ENCODE data around the gene LRP2BP.
"Not testable (repeated sequence)": the region's sequence is repeated elsewhere in the genome, so short reads cannot be mapped to it uniquely, and the experiment has no call there.

The LRP2BP gene

DNA sequence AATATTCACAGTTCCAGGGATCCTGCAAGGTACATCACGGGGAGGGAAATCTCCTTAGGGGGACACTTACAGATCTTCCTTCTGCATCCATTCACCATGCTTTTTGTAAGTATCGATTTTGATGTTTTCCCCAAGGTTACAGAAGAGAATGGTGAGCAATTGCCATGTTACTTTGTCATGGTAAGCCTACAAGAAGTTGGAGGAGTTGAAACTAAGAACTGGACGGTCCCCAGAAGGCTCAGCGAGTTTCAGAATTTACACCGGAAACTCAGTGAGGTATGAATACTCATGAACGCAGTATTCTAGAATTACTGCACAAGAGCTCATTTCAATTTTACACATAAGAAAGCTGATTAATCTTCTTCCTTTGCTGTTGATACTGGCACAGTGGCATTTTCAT is 53.9 kb downstream of the LRP2BP start:
- TF ChIP-seq, protein P1, sequence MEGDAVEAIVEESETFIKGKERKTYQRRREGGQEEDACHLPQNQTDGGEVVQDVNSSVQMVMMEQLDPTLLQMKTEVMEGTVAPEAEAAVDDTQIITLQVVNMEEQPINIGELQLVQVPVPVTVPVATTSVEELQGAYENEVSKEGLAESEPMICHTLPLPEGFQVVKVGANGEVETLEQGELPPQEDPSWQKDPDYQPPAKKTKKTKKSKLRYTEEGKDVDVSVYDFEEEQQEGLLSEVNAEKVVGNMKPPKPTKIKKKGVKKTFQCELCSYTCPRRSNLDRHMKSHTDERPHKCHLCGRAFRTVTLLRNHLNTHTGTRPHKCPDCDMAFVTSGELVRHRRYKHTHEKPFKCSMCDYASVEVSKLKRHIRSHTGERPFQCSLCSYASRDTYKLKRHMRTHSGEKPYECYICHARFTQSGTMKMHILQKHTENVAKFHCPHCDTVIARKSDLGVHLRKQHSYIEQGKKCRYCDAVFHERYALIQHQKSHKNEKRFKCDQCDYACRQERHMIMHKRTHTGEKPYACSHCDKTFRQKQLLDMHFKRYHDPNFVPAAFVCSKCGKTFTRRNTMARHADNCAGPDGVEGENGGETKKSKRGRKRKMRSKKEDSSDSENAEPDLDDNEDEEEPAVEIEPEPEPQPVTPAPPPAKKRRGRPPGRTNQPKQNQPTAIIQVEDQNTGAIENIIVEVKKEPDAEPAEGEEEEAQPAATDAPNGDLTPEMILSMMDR (IDR thresholded peaks at IDR 0.05; ENCODE audit: control extremely low read depth, extremely low read depth, low read depth, missing control alignments): no peak
- ChIA-PET CTCF (interaction anchor here (1.0 kb wide), 1 partner anchor 11 kb away, joined by 3 read pairs; no protein-coding TSS in a partner anchor), POLR2A (interaction anchor here (1.0 kb wide), 1 partner anchor 35 kb away, joined by 3 read pairs; no protein-coding TSS in a partner anchor)
- DNase-seq (ENCODE audit: extremely low spot score): peak; percentile 54

DNA sequence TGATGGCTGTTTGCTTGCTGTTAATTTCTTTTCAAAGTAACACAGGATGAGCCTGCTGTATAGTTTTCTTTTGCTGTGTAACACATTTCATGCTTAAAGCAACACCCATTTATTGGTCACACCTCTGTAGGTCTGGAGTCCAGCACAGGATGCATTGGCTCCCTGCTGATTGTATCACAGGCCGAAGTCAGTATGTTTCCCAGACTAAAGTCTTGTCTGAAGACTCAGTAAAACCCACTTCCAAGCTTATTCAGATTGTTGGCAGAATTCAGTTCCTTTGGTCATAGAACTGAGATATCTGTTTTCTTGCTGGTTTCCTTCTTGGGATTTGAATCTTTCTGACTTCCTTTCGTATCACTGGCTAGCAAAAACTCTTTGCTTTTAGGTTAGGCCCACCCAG is 54.3 kb downstream of the LRP2BP start:
- POLR2A ChIA-PET: interaction anchor here (1.0 kb wide), 1 partner anchor 35 kb away, joined by 3 read pairs; no protein-coding TSS in a partner anchor
- CTCF ChIA-PET: interaction anchor here (1.0 to 1.1 kb wide), 3 partner anchors 9 to 30 kb away, joined by 3 to 4 read pairs (median 3); no protein-coding TSS in a partner anchor
- DNase-seq (ENCODE audit: extremely low spot score): no peak
- TF ChIP-seq, protein P1 (IDR thresholded peaks at IDR 0.05; ENCODE audit: control extremely low read depth, extremely low read depth, low read depth, missing control alignments): no peak

DNA sequence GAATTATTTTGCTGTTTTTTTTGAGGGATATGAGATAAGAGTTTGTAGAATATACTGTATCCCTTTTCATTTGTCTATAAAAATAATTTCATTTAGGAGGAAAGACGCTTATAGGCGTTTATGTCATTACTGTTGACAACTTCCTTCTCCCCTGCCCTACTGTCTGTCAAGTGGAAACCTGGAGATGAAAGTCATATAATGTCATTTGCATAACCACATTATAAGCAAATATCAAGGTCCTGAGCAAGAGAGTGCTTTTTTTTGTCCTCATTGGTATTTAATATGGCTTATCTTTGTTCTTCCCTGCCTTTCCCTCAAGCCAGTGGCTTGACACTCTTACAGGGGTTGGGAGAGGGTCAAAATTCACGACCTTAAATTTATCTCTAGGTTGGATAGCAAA is 55.8 kb downstream of the LRP2BP start:
- CTCF ChIA-PET: no interaction called here
- TF ChIP-seq, protein P1 (IDR thresholded peaks at IDR 0.05; ENCODE audit: control extremely low read depth, extremely low read depth, low read depth, missing control alignments): no peak
- POLR2A ChIA-PET: no interaction called here
- DNase-seq (ENCODE audit: extremely low spot score): no peak

DNA sequence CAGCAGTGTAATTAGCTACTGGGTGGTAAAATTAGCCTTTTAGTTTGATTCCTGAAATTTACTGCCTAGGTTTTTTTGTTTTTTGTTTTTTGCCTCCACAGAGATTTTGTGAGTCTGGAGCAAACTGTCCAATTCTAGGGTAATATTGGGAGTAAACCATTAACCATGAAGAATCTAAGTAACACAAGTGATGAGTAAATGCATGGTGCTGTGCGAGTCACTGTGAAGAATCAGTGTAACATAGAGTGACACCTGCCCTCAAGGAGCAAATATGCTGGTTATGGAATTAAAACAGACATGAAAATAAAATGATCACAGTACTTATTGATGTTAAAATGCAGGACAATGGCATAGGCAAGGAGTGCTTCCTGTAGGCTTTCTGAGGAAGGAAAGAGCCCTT is 60.1 kb downstream of the LRP2BP start:
- TF ChIP-seq, protein P1 (IDR thresholded peaks at IDR 0.05; ENCODE audit: control extremely low read depth, extremely low read depth, low read depth, missing control alignments): no peak
- ChIA-PET CTCF (interaction anchor here (0.9 to 1.7 kb wide), 3 partner anchors 15 to 26 kb away, joined by 3 read pairs; no protein-coding TSS in a partner anchor), POLR2A (no interaction called here)
- no peak for DNase-seq (ENCODE audit: extremely low spot score)

DNA sequence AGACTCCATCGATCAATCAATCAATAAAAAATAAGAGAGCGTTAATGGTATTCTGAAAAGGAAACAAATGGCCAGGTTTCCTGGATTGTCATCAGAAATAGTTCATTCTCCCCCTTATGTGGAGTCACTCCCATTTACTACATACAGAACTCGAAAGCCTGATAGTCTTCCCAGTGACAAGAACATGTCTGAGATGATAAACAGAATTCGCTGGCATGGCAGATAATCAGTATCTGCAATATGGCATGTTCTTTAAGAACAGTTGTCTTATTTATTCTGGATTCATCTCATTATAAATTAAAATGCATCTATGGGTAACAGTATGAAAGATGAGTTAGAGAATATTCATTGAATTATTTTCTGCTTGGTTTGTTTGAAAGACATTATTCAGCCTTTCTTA is 61.4 kb downstream of the LRP2BP start:
- ChIA-PET CTCF (interaction anchor here (1.2 to 1.7 kb wide), 2 partner anchors 13 to 28 kb away, joined by 4 read pairs; no protein-coding TSS in a partner anchor), POLR2A (no interaction called here)
- DNase-seq (ENCODE audit: extremely low spot score): no peak
- TF ChIP-seq, protein P1 (IDR thresholded peaks at IDR 0.05; ENCODE audit: control extremely low read depth, extremely low read depth, low read depth, missing control alignments): no peak

DNA sequence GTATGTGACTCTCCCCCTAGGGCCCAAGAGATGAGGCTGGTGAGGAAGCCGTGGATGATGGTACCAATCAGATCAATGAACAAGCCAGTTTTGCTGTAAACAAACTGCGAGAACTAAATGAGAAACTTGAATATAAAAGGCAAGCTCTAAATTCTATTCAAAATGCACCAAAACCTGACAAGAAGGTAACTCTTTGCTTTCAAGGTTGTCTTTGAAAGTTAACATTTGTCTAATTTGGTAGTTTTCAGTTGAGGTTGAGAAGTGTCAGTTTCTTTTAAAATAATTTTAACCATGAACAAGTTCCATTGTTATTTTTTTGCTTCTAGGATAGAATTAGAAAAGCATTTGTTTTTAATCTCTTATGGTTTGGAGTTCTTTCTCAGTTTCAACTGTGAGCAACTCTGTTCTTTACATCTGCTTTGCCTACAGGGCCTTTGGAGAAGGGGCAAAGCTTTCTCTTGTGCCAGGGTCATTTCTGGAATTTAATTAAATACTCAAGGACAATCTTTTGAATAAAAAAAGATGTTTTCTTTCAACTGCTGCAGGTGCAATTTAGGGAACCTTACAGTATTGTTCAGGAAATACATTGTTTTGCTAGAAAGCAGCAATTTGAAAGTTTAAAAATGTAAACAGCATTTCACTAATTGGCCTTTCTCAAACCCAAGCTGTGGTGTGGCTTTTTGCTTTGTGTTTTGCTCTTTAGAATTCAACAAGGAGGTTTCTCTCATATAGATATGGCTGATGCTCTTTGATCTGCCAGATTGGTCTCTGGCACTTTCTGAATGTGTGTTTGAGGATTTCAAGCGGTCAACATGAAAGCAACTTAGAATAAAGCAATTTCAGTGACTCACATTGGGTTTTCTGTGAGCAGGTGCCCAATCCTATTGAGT is 62.9 kb downstream of the LRP2BP start:
- ChIA-PET CTCF (interaction anchor here (0.9 to 6.8 kb wide), 3 partner anchors 8 to 23 kb away, joined by 3 to 31 read pairs (median 3); no protein-coding TSS in a partner anchor), POLR2A (interaction anchor here (0.9 kb wide), 1 partner anchor 64 kb away, joined by 3 read pairs; the partner anchor contains the start of gene ANKRD37)
- TF ChIP-seq, protein P1 (IDR thresholded peaks at IDR 0.05; ENCODE audit: control extremely low read depth, extremely low read depth, low read depth, missing control alignments): no peak
- no peak for DNase-seq (ENCODE audit: extremely low spot score)

DNA sequence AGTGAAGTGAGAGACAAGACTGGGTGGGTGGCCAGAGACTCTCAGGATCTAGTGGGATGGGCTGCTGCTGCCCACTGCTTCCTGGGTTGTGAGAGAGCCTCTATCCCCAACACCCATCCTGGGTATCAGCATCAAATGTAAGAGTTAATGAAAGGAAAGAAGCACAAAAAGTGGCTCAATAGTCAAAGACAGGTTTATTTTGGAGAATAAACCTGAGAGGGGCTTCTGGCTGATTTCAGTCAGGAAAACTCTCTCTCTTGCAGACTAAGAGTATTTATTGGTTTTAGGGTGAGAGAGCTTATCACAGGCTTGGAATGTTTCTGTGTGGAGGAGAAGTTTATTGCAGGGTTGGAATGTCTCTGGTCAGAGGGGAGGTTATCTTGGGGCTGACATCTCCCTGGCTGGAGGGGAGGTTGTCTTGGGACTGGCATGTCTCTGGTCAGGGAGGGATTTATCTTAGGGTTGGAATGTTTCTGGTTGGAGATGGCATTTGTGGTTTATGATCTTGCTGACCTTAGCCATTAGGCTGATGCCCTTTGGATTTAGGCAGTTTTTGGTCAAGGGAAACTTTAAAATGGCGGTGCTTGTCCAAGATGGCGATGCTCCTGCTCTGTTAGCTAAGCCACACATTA is 65.7 kb downstream of the LRP2BP start:
- POLR2A ChIA-PET; DNase-seq (ENCODE audit: extremely low spot score): not testable (repeated sequence)
- CTCF ChIA-PET: interaction anchor here (6.8 kb wide), 1 partner anchor 20 kb away, joined by 31 read pairs; no protein-coding TSS in a partner anchor

All from GM10248 (cell line).